Measurements from ENCODE around the gene BICD1. TPM values are rescaled to one million over a fixed set of nuclear protein-coding genes. Genes with fewer than 3 reads are reported as not detected.

The BICD1 gene
- total RNA-seq, 1 donor from 2014 or later = 95.0 TPM

GRCh38 chr12:32293808-32294419 lies 187.3 kb downstream of the BICD1 start:
- intact Hi-C loops (cut with DNase I) = no loop called here
- no peak for ATAC-seq
- DNase-seq (ENCODE audit: low spot score) = no peak

GRCh38 chr12:32296567-32296966 lies 189.9 kb downstream of the BICD1 start:
- intact Hi-C loops (cut with DNase I) = no loop called here
- ATAC-seq (no peak), DNase-seq (ENCODE audit: low spot score) (no peak)

- peak; percentile 89 for ATAC-seq
- intact Hi-C loops (cut with DNase I) = no loop called here
- no peak for DNase-seq (ENCODE audit: low spot score)
These were observed 192.3 kb downstream of the BICD1 start for GRCh38 chr12:32298917-32299316.

- ATAC-seq = no peak
- no peak for DNase-seq (ENCODE audit: low spot score)
- intact Hi-C loops (cut with DNase I) = loop anchor here (5.0 kb wide), 1 partner anchor 239 kb away; no protein-coding TSS in a partner anchor
These were observed 194.6 kb downstream of the BICD1 start for GRCh38 chr12:32301216-32301615.

- DNase-seq (ENCODE audit: low spot score) (no peak), ATAC-seq (no peak)
- intact Hi-C loops (cut with DNase I) = loop anchor here (5.0 kb wide), 1 partner anchor 240 kb away; no protein-coding TSS in a partner anchor
These were observed 195.8 kb downstream of the BICD1 start for GRCh38 chr12:32302218-32303173.

GRCh38 chr12:32303174-32303549 lies 196.5 kb downstream of the BICD1 start:
- ATAC-seq = no peak
- intact Hi-C loops (cut with DNase I) = loop anchor here (5.0 kb wide), 1 partner anchor 241 kb away; no protein-coding TSS in a partner anchor

GRCh38 chr12:32305163-32305562 lies 198.5 kb downstream of the BICD1 start:
- no peak for DNase-seq (ENCODE audit: low spot score)
- ATAC-seq = no peak
- intact Hi-C loops (cut with DNase I) = no loop called here

More at GRCh38 chr12:32303174-32303549, 196.5 kb downstream of the BICD1 start:
- no peak for DNase-seq (ENCODE audit: low spot score)

- intact Hi-C loops (cut with DNase I) = no loop called here
- no peak for ATAC-seq
- no peak for DNase-seq (ENCODE audit: low spot score)
These were observed 200.7 kb downstream of the BICD1 start for GRCh38 chr12:32307326-32307725.

GRCh38 chr12:32309811-32310736 lies 203.4 kb downstream of the BICD1 start:
- ATAC-seq = no peak

GRCh38 chr12:32312049-32312670 lies 205.5 kb downstream of the BICD1 start:
- ATAC-seq = peak; percentile 39
- DNase-seq (ENCODE audit: low spot score) = no peak
- intact Hi-C loops (cut with DNase I) = no loop called here

More at GRCh38 chr12:32309811-32310736, 203.4 kb downstream of the BICD1 start:
- DNase-seq (ENCODE audit: low spot score) = no peak
- intact Hi-C loops (cut with DNase I) = no loop called here

- no peak for DNase-seq (ENCODE audit: low spot score)
- intact Hi-C loops (cut with DNase I) = no loop called here
- no peak for ATAC-seq
These were observed 215.7 kb downstream of the BICD1 start for GRCh38 chr12:32322354-32322753.

- intact Hi-C loops (cut with DNase I) = no loop called here
- DNase-seq (ENCODE audit: low spot score) (no peak), ATAC-seq (no peak)
These were observed 224.5 kb downstream of the BICD1 start for GRCh38 chr12:32331133-32331532.

- ATAC-seq = no peak
- intact Hi-C loops (cut with DNase I) = no loop called here
- DNase-seq (ENCODE audit: low spot score) = no peak
These were observed 225.8 kb downstream of the BICD1 start for GRCh38 chr12:32332446-32332845.

- ATAC-seq (no peak), DNase-seq (ENCODE audit: low spot score) (no peak)
- intact Hi-C loops (cut with DNase I) = no loop called here
These were observed 227.7 kb downstream of the BICD1 start for GRCh38 chr12:32334371-32334777.

- ATAC-seq = no peak
- intact Hi-C loops (cut with DNase I) = no loop called here
- DNase-seq (ENCODE audit: low spot score) = no peak
These were observed 229.6 kb downstream of the BICD1 start for GRCh38 chr12:32336261-32336660.

- ATAC-seq (no peak), DNase-seq (ENCODE audit: low spot score) (no peak)
- intact Hi-C loops (cut with DNase I) = no loop called here
These were observed 236.8 kb downstream of the BICD1 start for GRCh38 chr12:32343496-32343895.

GRCh38 chr12:32344047-32344446 lies 237.4 kb downstream of the BICD1 start:
- intact Hi-C loops (cut with DNase I) = no loop called here
- ATAC-seq = no peak
- no peak for DNase-seq (ENCODE audit: low spot score)

- intact Hi-C loops (cut with DNase I) = no loop called here
- no peak for ATAC-seq
- DNase-seq (ENCODE audit: low spot score) = no peak
These were observed 246.9 kb downstream of the BICD1 start for GRCh38 chr12:32353540-32353939.

Data from sciatic nerve (tissue), 2 donors.